HepG2 (cell line): ENCODE data around the gene SLC13A3. TPM values are rescaled to one million over a fixed set of nuclear protein-coding genes. Genes with fewer than 3 reads are reported as not detected.

Experiments
- EHMT2 ChIP-seq: fragments of 200-600 bp; sonication (generic); IDR thresholded peaks from 2 replicates; pipeline ENCODE4 v1.7.0; 2017; ENCODE audit warnings: antibody characterized with exemption, low read depth, low read length, borderline replicate concordance
- NR2F6 ChIP-seq, 2 experiments: IDR thresholded peaks; 2 replicates each; pipeline ENCODE4 v1.6.1; 2016; ENCODE audit warnings: antibody characterized with exemption in 1 of 2, mild to moderate bottlenecking in 1 of 2
- ZNF331 ChIP-seq: sonication (generic); formaldehyde crosslinking; IDR thresholded peaks from 2 replicates; pipeline ENCODE4 v1.4.0; 2020; ENCODE audit warnings: missing genetic modification reagents
- polyA plus RNA-seq, 8 experiments: library from polyadenylated mRNA; depleted of rRNA in 3 of 8; stranded (reverse) in 7 of 8; unstranded in 1 of 8; fragments of >200 nt; fragmentation: Illumina TruSeq in 4 of 8; extraction: Trizol in 4 of 8; gene quantifications; 2 replicates each; pipeline versions ENCODE4 v1.2.1 to v1.2.3, GENCODE V29; 2011 to 2016; ENCODE audit warnings: low read depth in 4 of 8, missing spikeins in 1 of 8, mixed read lengths in 1 of 8; ENCODE audit not compliant: insufficient read depth in 1 of 8
- total RNA-seq, 5 experiments: library from RNA; depleted of rRNA; stranded (reverse); fragments of >200 nt; fragmentation: Illumina TruSeq; extraction: Trizol; gene quantifications; 2 replicates each; pipeline ENCODE4 v1.2.3, GENCODE V29; 2016; ENCODE audit warnings: low read depth in 1 of 5
- TF ChIP-seq, protein P1 (sequence below): sonication (generic); formaldehyde crosslinking; IDR thresholded peaks from 2 replicates; pipeline ENCODE4 v1.5.0; 2020; ENCODE audit warnings: mild to moderate bottlenecking, missing genetic modification reagents, borderline replicate concordance
- TF ChIP-seq, protein P2 (sequence below): IDR thresholded peaks from 2 replicates; pipeline ENCODE4 v1.4.0; 2020; ENCODE audit warnings: mild to moderate bottlenecking, missing genetic modification reagents
- TF ChIP-seq, protein P3 (sequence below): IDR thresholded peaks from 2 replicates; pipeline ENCODE4 v1.6.1; 2016; ENCODE audit warnings: mild to moderate bottlenecking
- TF ChIP-seq, protein P4 (sequence below): fragments of 450-650 bp; IDR thresholded peaks from 2 replicates; pipeline ENCODE4 v1.6.1; 2017
- TF ChIP-seq, protein P5 (sequence below): sonication (generic); formaldehyde crosslinking; IDR thresholded peaks from 2 replicates; pipeline ENCODE4 v1.5.0; 2020; ENCODE audit warnings: mild to moderate bottlenecking, low read depth, missing genetic modification reagents, borderline replicate concordance
- TF ChIP-seq, protein P6 (sequence below), 2 experiments: fragments of 450-650 bp in 1 of 2; sonication (generic) in 1 of 2; formaldehyde crosslinking; IDR thresholded peaks; 2 replicates each; pipeline versions ENCODE4 v1.5.0 to v1.8.0; 2020 to 2022; ENCODE audit warnings: mild to moderate bottlenecking in 1 of 2, missing genetic modification reagents in 1 of 2
- TF ChIP-seq, protein P7 (sequence below): sonication (generic); formaldehyde crosslinking; conservative IDR thresholded peaks from 2 replicates; pipeline ENCODE4 v1.4.0; 2020; ENCODE audit warnings: missing genetic modification reagents

The SLC13A3 gene
- total and polyA plus RNA-seq, 2 of the 13 experiments (the other 11 are each of a cell fraction or from before 2014, with no cell fraction given), result 66.5 to 76.0 TPM

DNA sequence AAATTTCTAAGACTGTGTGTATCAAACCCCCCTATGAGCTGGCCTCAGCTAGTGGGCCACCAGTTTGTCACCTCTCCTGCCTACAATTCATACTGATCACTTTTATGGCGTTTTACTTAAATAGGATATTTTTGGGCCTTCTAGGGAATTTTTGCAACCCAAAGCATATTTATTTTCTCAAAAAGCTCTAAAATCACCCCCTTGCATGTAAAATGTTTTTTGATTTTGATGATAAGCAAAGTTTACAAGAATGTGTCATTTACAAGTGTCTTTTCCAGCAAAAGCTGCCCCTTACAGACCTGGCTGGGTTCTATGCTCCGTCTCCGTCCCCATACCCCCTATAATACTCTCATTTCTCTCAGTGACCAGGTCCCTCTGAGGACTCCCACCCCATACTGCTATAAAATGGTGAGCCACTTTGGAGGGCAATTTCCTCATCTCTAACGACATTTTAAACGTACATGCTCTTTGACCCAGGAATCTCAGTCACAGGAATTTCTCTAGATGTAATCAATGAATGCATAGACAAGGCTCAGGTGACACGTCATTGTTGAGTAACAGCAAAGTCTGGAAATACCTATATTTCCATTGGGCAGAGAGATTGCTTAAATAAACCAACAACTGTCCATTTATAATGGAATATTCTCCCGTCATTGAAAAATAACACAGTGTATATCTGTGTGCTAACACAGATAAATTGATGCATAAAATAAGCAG, 86.9 kb downstream of the SLC13A3 start (continued):
- TF ChIP-seq, protein P1, sequence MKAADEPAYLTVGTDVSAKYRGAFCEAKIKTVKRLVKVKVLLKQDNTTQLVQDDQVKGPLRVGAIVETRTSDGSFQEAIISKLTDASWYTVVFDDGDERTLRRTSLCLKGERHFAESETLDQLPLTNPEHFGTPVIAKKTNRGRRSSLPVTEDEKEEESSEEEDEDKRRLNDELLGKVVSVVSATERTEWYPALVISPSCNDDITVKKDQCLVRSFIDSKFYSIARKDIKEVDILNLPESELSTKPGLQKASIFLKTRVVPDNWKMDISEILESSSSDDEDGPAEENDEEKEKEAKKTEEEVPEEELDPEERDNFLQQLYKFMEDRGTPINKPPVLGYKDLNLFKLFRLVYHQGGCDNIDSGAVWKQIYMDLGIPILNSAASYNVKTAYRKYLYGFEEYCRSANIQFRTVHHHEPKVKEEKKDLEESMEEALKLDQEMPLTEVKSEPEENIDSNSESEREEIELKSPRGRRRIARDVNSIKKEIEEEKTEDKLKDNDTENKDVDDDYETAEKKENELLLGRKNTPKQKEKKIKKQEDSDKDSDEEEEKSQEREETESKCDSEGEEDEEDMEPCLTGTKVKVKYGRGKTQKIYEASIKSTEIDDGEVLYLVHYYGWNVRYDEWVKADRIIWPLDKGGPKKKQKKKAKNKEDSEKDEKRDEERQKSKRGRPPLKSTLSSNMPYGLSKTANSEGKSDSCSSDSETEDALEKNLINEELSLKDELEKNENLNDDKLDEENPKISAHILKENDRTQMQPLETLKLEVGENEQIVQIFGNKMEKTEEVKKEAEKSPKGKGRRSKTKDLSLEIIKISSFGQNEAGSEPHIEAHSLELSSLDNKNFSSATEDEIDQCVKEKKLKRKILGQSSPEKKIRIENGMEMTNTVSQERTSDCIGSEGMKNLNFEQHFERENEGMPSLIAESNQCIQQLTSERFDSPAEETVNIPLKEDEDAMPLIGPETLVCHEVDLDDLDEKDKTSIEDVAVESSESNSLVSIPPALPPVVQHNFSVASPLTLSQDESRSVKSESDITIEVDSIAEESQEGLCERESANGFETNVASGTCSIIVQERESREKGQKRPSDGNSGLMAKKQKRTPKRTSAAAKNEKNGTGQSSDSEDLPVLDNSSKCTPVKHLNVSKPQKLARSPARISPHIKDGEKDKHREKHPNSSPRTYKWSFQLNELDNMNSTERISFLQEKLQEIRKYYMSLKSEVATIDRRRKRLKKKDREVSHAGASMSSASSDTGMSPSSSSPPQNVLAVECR, result no peak
- TF ChIP-seq ZNF331 (CRISPR knock-in tag) (peak; percentile 23; the same call in 1 of the 2 replicates), EHMT2 (peak; percentile 54; the same call in 1 of the 2 replicates), NR2F6 (IDR thresholded peaks at IDR 0.05) (peak; percentile 45; the same call in 1 of the 2 replicates), NR2F6 (CRISPR knock-in tag; IDR thresholded peaks at IDR 0.05) (peak; percentile 77)
- TF ChIP-seq, protein P2, sequence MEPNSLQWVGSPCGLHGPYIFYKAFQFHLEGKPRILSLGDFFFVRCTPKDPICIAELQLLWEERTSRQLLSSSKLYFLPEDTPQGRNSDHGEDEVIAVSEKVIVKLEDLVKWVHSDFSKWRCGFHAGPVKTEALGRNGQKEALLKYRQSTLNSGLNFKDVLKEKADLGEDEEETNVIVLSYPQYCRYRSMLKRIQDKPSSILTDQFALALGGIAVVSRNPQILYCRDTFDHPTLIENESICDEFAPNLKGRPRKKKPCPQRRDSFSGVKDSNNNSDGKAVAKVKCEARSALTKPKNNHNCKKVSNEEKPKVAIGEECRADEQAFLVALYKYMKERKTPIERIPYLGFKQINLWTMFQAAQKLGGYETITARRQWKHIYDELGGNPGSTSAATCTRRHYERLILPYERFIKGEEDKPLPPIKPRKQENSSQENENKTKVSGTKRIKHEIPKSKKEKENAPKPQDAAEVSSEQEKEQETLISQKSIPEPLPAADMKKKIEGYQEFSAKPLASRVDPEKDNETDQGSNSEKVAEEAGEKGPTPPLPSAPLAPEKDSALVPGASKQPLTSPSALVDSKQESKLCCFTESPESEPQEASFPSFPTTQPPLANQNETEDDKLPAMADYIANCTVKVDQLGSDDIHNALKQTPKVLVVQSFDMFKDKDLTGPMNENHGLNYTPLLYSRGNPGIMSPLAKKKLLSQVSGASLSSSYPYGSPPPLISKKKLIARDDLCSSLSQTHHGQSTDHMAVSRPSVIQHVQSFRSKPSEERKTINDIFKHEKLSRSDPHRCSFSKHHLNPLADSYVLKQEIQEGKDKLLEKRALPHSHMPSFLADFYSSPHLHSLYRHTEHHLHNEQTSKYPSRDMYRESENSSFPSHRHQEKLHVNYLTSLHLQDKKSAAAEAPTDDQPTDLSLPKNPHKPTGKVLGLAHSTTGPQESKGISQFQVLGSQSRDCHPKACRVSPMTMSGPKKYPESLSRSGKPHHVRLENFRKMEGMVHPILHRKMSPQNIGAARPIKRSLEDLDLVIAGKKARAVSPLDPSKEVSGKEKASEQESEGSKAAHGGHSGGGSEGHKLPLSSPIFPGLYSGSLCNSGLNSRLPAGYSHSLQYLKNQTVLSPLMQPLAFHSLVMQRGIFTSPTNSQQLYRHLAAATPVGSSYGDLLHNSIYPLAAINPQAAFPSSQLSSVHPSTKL (CRISPR knock-in tag), result peak; percentile 85
- TF ChIP-seq, protein P3, sequence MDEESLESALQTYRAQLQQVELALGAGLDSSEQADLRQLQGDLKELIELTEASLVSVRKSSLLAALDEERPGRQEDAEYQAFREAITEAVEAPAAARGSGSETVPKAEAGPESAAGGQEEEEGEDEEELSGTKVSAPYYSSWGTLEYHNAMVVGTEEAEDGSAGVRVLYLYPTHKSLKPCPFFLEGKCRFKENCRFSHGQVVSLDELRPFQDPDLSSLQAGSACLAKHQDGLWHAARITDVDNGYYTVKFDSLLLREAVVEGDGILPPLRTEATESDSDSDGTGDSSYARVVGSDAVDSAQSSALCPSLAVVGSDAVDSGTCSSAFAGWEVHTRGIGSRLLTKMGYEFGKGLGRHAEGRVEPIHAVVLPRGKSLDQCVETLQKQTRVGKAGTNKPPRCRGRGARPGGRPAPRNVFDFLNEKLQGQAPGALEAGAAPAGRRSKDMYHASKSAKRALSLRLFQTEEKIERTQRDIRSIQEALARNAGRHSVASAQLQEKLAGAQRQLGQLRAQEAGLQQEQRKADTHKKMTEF (CRISPR knock-in tag), result peak; percentile 44; the same call in 1 of the 2 replicates
- TF ChIP-seq, protein P4, sequence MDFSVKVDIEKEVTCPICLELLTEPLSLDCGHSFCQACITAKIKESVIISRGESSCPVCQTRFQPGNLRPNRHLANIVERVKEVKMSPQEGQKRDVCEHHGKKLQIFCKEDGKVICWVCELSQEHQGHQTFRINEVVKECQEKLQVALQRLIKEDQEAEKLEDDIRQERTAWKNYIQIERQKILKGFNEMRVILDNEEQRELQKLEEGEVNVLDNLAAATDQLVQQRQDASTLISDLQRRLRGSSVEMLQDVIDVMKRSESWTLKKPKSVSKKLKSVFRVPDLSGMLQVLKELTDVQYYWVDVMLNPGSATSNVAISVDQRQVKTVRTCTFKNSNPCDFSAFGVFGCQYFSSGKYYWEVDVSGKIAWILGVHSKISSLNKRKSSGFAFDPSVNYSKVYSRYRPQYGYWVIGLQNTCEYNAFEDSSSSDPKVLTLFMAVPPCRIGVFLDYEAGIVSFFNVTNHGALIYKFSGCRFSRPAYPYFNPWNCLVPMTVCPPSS, result no peak
- TF ChIP-seq, protein P5, sequence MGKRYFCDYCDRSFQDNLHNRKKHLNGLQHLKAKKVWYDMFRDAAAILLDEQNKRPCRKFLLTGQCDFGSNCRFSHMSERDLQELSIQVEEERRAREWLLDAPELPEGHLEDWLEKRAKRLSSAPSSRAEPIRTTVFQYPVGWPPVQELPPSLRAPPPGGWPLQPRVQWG (CRISPR knock-in tag), result no peak
- TF ChIP-seq, protein P6, sequence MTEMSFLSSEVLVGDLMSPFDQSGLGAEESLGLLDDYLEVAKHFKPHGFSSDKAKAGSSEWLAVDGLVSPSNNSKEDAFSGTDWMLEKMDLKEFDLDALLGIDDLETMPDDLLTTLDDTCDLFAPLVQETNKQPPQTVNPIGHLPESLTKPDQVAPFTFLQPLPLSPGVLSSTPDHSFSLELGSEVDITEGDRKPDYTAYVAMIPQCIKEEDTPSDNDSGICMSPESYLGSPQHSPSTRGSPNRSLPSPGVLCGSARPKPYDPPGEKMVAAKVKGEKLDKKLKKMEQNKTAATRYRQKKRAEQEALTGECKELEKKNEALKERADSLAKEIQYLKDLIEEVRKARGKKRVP (CRISPR knock-in tag; IDR thresholded peaks at IDR 0.05), result 0 out of 4 replicates have a peak, but pooled peaks of 1 of the 2 experiments have one; percentile 32
- TF ChIP-seq, protein P7, sequence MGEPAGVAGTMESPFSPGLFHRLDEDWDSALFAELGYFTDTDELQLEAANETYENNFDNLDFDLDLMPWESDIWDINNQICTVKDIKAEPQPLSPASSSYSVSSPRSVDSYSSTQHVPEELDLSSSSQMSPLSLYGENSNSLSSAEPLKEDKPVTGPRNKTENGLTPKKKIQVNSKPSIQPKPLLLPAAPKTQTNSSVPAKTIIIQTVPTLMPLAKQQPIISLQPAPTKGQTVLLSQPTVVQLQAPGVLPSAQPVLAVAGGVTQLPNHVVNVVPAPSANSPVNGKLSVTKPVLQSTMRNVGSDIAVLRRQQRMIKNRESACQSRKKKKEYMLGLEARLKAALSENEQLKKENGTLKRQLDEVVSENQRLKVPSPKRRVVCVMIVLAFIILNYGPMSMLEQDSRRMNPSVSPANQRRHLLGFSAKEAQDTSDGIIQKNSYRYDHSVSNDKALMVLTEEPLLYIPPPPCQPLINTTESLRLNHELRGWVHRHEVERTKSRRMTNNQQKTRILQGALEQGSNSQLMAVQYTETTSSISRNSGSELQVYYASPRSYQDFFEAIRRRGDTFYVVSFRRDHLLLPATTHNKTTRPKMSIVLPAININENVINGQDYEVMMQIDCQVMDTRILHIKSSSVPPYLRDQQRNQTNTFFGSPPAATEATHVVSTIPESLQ (CRISPR knock-in tag), result no peak
